Measurements from ENCODE around the gene FRZB. TPM values are rescaled to one million over a fixed set of nuclear protein-coding genes. Genes with fewer than 3 reads are reported as not detected.
"Not testable (repeated sequence)": the region's sequence is repeated elsewhere in the genome, so short reads cannot be mapped to it uniquely, and the experiment has no call there.

The FRZB gene
- total RNA-seq, 1 donor from 2014 or later: 0.17 TPM

DNA sequence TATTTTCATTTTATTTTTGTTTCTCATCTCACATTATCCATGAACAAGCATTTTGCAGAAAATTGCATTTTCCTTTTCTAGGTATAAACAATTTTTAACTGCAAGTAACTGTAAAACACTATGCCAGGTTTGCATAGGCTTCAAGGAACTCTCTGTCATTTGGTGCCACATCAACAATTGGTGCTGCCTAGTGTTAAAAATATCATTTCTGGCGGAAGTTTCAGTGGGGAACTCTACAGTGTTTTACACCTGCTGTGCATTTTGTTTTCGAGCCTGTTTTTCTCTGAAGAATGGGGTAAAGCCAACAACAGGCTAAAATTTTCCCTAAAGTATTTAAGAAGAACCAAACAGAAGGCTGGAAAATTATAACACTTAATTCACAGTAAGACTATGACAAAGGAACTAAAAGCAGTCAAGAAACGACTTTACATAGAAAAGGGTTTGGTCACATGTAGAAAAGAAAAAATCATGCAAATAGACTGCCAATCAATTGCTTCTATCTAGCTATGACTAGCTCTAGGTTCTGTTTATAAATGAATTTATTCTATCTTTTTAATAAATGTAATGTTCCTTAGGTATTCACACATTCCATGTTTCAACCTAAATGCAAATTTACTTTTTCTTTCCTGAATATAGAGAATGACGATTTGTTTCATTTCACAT is 21.4 kb upstream of the FRZB start:
- no peaks in the 10 kb centered on the region for H3K36me3 ChIP-seq (ENCODE audit: control insufficient read depth, insufficient read depth, low read length)
- no peak for TF ChIP-seq CTCF (IDR thresholded peaks at IDR 0.05; ENCODE audit: insufficient read depth, low read length, poor library complexity, severe bottlenecking)
- no peaks in the 10 kb centered on the region for H3K27me3 ChIP-seq (ENCODE audit: control insufficient read depth, insufficient read depth, low read length)

DNA sequence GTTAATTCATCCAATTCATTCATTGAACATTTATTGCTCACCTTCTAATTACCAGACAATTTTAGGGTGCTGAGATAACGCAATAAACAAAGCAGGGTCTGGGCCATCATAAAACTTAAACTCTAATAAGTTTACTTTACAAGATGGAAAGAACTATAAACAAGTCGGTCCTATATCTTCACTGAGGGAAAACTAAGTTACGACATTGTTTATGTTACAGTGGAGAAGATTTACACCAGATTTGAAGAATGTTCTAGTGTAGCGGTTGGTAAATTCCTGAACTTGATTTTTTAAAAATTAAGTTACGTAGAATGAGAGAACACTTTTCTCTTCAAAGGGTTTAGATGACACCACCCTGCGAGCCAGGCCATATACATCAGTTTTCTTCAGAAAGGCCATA is 20.7 kb upstream of the FRZB start:
- H3K36me3 ChIP-seq (ENCODE audit: control insufficient read depth, insufficient read depth, low read length): no peaks in the 10 kb centered on the region
- DNase-seq (ENCODE audit: low read depth): no peak
- no peaks in the 10 kb centered on the region for H3K27me3 ChIP-seq (ENCODE audit: control insufficient read depth, insufficient read depth, low read length)
- H3K4me3 ChIP-seq (ENCODE audit: low read depth, low read length): no peak overlapping the region
- no peak for TF ChIP-seq CTCF (IDR thresholded peaks at IDR 0.05; ENCODE audit: insufficient read depth, low read length, poor library complexity, severe bottlenecking)

More for the DNA sequence above, 21.4 kb upstream of the FRZB start:
- DNase-seq (ENCODE audit: low read depth): no peak
- H3K4me3 ChIP-seq (ENCODE audit: low read depth, low read length): no peak overlapping the region

DNA sequence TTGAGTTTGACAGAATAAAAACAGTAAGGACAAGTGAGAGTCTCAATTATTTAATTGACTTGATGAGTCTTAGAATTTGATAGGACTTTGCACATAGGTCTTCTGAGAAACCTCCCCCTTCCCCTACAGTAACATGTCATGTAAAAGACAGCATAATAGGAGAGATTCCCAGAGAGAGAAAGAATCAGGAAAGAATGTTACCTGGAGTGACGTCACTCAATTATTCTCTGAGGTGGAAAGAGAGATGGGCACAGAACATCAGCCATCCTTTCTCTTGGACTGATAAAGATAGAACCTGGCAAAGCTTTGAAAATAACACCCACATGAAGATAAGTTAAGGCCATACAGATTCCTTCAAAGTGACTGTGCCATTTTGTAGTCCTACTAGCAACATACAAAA is 19.3 kb upstream of the FRZB start:
- Histone ChIP-seq H3K27me3 (ENCODE audit: control insufficient read depth, insufficient read depth, low read length) (no peaks in the 10 kb centered on the region), H3K4me3 (ENCODE audit: low read depth, low read length) (no peak overlapping the region), H3K36me3 (ENCODE audit: control insufficient read depth, insufficient read depth, low read length) (no peaks in the 10 kb centered on the region)
- no peak for DNase-seq (ENCODE audit: low read depth)
- TF ChIP-seq CTCF (IDR thresholded peaks at IDR 0.05; ENCODE audit: insufficient read depth, low read length, poor library complexity, severe bottlenecking): no peak

GRCh38 chr2:182883451-182883850 is 17.0 kb upstream of the FRZB start:
- no peak for TF ChIP-seq CTCF (IDR thresholded peaks at IDR 0.05; ENCODE audit: insufficient read depth, low read length, poor library complexity, severe bottlenecking)
- H3K36me3 ChIP-seq (ENCODE audit: control insufficient read depth, insufficient read depth, low read length): no peaks in the 10 kb centered on the region
- H3K4me3 ChIP-seq (ENCODE audit: low read depth, low read length): no peak overlapping the region
- no peaks in the 10 kb centered on the region for H3K27me3 ChIP-seq (ENCODE audit: control insufficient read depth, insufficient read depth, low read length)
- no peak for DNase-seq (ENCODE audit: low read depth)

DNA sequence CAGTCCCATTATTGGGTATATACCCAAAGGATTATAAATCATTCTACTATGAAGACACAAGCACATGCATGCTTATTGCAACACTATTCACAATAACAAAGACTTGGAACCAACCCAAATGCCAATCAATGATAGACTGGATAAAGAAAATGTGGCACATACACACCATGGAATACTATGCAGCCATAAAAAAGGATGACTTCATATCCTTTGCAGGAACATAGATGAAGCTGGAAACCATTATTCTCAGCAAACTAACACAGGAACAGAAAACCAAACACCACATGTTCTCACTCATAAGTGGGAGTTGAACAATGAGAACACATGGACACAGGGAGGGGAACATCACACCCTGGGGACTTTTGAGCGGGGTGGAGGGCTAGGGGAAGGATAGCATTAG is 13.7 kb upstream of the FRZB start:
- H3K4me3 ChIP-seq (ENCODE audit: low read depth, low read length); DNase-seq (ENCODE audit: low read depth); H3K36me3 ChIP-seq (ENCODE audit: control insufficient read depth, insufficient read depth, low read length); H3K27me3 ChIP-seq (ENCODE audit: control insufficient read depth, insufficient read depth, low read length): not testable (repeated sequence)

DNA sequence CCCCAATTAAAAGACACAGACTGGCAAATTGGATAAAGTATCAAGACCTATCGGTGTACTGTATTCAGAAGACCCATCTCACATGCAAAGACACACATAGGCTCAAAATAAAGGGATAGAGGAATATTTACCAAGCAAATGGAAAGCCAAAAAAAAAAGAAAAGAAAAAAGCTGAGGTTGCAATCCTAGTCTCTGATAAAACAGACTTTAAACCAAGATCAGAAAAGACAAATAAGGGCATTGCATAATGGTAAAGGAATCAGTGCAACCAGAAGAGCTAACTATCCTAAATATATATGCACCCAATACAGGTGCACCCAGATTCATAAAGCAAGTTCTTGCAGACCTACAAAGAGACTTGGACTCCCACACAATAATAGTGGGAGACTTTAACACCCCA is 10.2 kb upstream of the FRZB start:
- not testable (repeated sequence) for H3K4me3 ChIP-seq (ENCODE audit: low read depth, low read length); DNase-seq (ENCODE audit: low read depth); H3K36me3 ChIP-seq (ENCODE audit: control insufficient read depth, insufficient read depth, low read length); H3K27me3 ChIP-seq (ENCODE audit: control insufficient read depth, insufficient read depth, low read length)

DNA sequence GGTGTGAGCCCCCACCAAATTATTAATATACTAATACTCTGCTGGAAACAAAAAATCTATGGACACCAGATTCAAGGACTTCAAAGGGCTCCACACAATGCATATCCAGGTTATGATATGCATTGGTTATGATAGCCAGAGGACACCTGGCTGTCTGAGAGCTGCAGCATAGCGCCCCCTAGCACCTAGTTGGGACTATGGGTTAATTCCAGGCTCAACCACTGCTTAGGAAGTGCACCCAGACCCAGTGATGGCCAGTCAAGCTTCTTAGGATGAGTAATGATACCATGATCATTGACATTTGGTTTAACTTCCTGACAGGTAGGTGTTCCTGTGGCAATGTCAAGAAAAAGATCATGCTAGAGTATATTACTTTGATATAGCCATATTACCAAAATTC is 3.8 kb upstream of the FRZB start:
- DNase-seq (ENCODE audit: low read depth): no peak
- no peak overlapping the region for H3K4me3 ChIP-seq (ENCODE audit: low read depth, low read length)
- no peaks in the 10 kb centered on the region for H3K36me3 ChIP-seq (ENCODE audit: control insufficient read depth, insufficient read depth, low read length)
- peaks cover 9% of the 10 kb centered on the region for H3K27me3 ChIP-seq (ENCODE audit: control insufficient read depth, insufficient read depth, low read length)
- TF ChIP-seq CTCF (IDR thresholded peaks at IDR 0.05; ENCODE audit: insufficient read depth, low read length, poor library complexity, severe bottlenecking): peak; percentile 23
